ENCODE measurements around the gene WWP2. TPM values are rescaled to one million over a fixed set of nuclear protein-coding genes. Genes with fewer than 3 reads are reported as not detected.
"Not testable (repeated sequence)": the region's sequence is repeated elsewhere in the genome, so short reads cannot be mapped to it uniquely, and the experiment has no call there.

Gene WWP2
- polyA plus RNA-seq, 1 donor = 20.2 TPM

DNA sequence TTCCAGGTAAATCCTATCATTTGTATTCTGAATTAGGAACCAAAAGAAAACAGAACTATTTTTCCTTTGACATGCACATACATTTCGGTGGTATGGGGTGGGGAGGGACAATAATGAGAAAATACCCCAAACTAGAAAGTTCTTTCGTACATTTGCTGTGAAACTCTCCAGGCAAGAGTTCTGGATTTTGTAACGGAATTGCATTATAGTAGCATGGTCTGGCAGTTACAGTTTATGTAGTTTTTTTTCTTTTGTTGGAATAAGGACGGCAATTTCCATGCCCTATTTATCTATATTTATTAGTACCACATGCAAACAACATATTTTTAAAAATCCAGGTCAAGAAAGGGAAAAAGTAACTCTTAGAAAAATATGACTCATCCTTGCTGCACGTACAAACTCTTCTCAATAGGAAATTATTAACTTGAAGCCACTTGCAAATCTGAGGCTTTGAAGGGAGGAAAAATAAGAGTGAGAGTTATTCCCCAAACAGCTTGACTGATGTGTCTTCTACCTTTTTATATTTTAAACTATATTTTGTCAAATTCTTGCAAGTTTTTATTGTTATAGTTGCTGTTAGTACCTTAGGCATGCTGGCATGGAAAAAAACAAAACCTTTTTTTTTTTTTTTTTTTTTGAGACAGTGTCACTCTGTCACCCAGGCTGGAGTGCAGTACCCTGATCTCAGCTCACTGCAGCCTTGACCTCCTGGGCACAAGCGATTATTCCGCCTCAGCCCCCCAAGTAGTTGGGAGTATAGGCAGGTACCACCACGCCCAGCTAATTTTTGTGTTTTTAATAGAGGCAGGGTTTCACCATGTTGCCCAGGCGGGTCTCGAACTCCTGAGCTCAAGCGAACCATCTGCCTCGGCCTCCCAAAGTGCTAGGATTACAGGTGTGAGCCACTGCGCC lies 69.3 kb downstream of the WWP2 start:
- DNase-seq = no peak

DNA sequence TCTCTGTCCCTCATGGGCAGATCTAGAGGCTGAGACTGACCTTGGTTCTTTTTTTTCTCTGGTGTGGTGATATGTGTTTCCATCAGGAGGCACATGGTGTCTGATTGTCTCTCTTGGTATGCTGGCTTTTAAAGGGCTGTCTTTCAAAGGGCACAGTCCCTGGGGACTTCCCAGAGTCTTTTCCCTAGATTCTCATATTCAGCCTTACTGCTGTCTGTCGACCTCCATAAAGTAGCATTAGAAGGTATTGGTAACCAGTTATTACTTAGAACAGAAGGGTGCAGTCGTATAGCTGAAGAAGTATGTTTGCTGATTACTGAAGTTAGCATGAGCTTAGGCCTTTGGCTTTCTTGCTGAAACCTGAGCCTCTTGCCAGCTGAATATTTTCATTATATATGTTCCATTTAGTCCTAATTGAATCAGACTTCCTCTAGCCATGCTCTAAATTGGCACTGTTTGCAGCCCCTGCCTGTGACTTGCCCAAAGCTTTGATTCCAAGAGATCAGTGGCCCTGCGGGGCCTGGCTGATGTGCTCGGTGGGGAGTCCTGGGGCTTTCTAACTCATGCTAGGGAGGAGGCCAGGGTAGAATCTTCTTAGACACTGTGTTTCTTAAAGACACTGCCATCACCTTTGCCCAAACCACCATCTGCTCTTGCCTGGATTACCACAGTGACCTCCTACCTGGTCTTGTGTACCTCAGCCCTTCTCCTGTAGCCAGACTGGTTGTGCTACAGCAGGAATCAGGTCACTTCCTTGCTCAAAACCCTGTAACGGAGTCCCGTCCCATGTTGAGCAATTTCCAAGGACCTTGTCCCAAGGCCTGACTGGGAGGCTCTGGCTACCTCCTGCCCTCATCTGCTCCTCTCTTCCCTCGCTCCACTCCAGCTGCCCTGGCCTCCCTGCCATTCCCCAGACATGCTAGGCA lies 71.5 kb downstream of the WWP2 start:
- DNase-seq = no peak

DNA sequence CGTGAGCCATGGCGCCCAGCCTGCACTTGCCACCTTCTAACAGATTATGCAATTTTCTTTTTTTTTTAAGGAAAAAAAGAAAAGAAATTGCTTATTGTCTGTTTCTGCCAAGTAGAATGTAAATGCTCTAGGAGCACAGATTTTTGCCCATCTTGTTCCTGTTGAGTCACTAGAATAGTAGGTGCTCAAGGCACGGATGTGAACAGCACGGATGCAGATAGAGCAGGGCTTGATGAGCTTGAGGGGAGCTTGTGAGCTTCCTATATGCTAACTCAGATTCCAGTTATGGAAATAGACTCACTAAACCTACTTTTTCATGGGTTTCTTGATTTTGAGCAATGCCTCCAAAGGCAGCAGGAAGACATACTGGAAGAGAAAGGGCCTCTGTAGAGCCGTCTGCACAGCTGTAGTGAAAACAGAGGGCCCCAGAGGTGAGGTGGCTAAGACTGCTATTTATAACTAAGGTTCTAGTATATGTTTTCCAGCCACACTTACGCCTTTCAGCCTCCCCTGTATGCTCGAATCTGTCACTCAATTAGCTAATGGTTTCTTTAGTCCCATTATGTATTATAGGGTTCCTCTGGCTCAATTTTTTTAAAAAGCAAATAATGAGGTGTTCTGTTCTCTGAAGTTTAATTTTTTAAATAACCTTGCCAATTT lies 72.8 kb downstream of the WWP2 start:
- no peak for DNase-seq

DNA sequence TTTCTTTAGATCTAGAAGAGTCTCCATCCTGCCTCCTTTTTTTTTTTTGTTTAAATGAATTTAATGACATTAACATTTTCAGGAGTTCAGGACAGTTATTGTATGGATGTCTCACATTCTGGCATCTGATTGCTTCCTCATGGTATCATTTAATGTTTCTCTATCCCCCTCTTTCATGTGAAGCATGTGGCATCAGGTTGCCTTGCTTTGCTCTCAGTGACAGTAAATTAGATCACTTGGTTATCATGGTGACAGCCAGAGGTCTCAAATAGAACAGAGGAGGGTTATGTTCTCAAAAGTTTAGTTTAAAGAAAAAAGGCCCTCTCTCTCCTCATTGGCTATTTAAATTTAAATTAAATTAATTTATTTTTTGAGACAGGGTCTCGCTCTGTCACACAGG lies 74.1 kb downstream of the WWP2 start:
- no peak for DNase-seq

DNA sequence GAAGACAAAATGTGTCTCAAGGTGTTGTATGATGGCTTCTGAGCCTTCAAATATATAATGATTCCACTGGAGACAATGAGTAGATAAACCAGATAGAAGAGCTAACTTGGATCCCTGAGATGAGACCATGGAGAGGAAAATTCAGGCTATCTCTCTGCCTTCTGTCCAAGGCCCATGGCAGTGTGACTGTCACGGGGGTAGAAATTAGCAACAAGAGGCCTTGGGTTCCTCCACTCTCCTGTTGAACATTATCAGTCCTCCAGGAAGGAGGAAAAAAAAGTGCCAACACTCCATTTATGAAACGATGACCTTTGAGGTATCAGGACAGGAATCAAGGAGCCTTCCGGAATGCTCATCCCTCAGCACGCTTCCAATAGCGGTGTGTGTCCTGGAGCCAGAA lies 75.2 kb downstream of the WWP2 start:
- DNase-seq = no peak

- DNase-seq = no peak
Observed at GRCh38 chr16:69838489-69838888, 76.4 kb downstream of the WWP2 start.

DNA sequence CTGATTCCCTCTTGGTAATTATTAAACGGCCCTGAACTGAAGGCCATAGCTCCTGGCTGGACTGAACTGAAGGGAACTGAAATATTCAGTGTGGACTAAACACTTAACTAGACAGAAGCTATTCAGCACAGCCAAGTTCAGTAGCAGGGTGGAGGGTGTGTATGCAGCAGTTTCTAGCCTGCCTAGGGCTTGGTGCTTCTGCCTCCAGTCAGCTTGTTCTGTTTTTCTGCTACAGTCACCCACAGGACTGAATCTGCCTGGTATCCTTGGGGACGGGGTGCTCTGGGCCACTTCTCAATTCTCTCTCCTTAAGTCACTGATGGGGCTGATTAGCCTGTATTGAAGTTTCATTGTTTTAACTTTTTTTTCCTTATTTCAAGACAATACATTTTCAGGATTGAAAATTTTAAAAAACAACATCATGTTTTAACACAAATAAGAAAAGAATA lies 77.1 kb downstream of the WWP2 start:
- no peak for DNase-seq

GRCh38 chr16:69839798-69840409 lies 77.8 kb downstream of the WWP2 start:
- no peak for DNase-seq

GRCh38 chr16:69840975-69841374 lies 78.8 kb downstream of the WWP2 start:
- no peak for DNase-seq

GRCh38 chr16:69844441-69844840 lies 82.3 kb downstream of the WWP2 start:
- DNase-seq = no peak

DNA sequence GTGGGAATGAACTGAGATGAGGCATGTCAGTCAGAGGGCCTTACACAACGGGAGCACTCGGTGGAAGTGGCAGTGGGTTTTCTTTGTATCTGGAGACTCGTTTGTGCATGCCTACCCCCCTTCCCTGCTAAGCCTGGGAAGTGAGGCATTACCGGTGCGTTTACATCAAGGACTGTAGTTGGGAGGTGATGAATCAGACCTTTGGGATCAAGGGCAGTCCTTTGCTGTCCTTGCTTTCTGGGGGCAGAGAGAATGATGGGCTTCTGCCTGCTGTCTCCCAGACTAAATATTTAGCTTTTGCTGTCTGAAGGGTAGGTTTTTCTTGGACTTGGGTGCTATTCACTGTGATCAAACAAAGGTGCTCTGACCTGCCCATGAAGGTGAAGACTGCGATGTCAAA lies 83.0 kb downstream of the WWP2 start:
- DNase-seq = no peak

DNA sequence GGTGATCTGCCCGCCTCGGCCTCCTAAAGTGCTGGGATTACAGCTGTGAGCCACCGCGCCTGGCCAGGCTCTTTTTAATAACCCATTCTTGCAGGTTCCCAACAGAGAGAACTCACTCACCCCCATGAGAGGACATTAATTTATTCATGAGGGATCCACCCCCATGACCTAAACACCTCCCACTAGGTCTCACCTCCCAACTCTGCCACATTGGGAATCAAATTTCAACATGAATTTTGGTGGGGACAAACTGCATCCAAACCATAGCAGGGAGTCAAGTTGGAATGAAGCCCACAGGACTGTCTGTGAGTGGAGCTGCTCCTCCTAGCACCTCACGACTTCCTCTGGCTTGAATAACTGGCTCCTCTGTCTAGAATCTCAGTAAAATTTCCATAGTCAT lies 85.5 kb downstream of the WWP2 start:
- no peak for DNase-seq

- DNase-seq = peak; percentile 79
Observed at GRCh38 chr16:69848637-69849545, 86.8 kb downstream of the WWP2 start.

DNA sequence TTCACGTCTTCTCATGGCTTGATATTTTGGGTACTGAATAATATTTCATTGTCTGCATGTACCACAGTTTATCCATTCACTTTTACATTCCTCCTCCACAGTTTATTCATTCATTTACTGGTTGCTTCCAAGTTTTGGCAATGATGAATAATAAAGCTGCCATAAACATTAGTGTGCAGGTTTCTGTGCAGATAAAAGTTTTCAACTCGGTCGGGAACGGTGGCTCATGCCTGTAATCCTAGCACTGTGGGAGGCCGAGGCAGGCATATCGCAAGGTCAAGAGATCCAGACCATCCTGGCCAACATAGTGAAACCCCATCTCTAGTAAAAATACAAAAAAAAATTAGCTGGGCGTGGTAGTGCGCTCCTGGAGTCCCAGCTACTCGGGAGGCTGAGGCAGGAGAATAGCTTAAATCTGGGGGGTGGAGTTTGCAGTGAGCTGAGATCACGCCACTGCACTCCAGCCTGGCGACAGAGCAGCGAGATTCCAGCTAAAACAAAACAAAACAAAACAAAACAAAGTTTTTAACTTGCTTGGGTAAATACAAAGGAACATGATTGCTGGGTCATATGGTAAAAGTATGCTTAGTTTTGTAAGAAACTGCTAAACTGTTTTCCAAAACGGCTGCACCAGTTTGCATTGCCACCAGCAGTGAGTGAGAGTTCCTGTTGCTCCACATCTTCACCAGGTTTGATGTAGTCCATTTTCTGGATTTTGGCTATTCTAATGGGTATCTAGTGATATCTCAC lies 89.5 kb downstream of the WWP2 start:
- no peak for DNase-seq

GRCh38 chr16:69852815-69853214 lies 90.7 kb downstream of the WWP2 start:
- no peak for DNase-seq

DNA sequence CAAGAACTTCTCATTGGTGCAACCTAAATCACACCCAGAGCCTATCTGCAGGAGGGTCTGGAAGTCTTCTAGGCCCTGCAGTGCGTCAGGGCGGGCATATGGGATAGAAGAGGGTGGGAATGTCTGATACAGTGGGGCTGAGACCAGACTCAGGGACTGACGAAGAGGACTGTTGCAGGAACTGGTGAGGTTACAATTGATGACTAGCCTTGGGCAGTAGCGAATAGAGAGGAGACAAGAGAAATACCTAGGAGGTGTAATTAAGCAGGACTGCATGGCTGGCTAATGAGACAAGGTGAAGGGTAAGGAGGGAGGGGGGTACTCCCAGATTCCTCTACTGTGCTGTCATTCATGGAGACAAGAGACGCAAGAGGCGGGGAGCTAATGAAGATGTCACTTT lies 91.3 kb downstream of the WWP2 start:
- DNase-seq = no peak

GRCh38 chr16:69854776-69855175 lies 92.6 kb downstream of the WWP2 start:
- DNase-seq = not testable (repeated sequence)

DNA sequence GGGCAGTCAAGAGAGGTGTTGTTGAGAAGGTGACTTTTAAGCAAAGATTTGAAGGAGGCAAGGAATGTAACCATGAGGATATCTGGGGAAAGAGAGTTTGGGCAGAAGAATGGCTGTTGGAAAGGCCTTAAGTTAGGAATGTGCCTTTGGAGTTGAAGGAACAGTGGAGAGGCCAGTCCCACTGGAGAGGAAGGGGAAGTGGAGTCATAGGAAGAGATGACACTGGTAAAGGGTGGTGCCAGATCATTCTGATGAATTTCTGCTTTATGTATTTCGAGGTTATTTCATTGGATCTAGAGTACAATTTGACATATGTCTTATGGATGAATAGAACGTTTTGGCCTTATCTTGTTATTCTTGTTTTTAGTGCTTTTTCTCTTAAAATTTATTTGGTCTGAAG lies 93.5 kb downstream of the WWP2 start:
- no peak for DNase-seq

GRCh38 chr16:69858191-69859104 lies 96.3 kb downstream of the WWP2 start:
- DNase-seq = no peak

All from hindlimb muscle (tissue), 1 donor.